ENCODE data around the gene FLG2. TPM values are rescaled to one million over a fixed set of nuclear protein-coding genes. Genes with fewer than 3 reads are reported as not detected.
A peak's percentile ranks its signal among the peaks of the same experiment; 100 is the strongest.

FLG2 gene
- total RNA-seq: not detected in 2 replicates
- 0.09 TPM for polyA plus RNA-seq (2012)

DNA sequence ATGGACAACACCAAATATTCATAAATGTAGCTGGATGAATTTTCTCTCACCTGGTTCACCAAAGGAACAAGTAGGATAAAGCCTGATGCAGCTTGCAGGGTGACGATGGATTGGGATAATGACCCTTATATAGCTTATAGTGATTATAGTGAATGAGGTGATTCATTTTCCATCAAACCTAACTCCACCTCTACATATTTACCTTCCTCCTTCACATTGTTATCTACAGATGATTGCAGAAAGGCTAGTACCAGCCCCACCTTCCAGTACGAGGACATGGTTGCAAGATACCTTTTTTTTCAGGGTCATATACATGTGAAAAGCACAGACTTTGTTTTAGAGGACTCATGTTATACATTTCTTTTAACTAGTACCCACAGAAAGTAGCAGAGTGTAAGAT lies at the start of gene FLG2:
Gene FLG2 (minus strand): TSS at position 101 of the 400 bp plus-strand sequence. CDS start 1,122 bp downstream, outside the sequence.
- DNase-seq (ENCODE audit: low read depth): no peak

GRCh38 chr1:152408664-152409063 lies 48.9 kb upstream of the FLG2 start:
- DNase-seq (ENCODE audit: low read depth): no peak

DNA sequence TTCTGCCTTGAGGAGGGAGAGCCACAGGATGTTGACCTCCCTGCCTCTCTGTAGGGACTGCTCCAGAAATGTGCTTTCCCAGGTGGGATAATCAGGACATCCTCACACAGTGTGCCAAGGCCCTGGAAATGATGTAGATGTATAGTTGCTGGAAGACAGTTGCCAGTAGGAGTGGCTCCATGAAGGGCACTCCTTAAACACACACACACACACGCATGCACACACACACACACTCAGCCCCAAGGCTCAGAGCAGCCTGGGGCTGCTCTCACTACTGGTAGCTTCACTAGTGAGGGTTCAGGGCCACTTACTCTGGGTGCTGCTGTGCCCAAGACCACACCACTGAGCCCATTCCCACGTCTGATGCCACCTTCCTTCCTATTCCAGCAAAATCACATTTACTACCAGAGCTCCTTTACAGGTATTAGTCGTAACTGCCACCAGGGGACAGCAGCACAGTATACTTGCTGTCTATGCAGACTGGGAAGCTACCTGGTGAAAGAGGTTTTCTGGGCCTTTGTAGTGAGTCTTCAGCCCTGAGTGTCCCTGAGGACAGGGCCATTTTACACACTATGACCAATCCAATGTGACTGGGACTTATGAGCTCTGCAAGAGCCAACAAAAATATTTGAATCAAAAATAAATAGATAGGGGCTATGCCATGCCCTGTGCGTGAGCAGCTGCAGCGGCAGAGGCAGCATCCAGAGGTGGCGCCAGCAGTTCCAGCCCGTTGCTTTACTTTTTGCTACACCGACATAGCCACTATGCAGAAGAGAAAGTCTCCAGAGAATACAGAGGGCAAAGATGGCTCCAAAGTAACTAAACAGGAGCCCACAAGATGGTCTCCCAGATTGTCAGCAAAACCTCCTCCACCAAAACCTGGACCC lies 39.2 kb upstream of the FLG2 start:
- peak; percentile 10 for DNase-seq (ENCODE audit: low read depth)

- no peak for DNase-seq (ENCODE audit: low read depth)
These were observed 37.7 kb upstream of the FLG2 start for GRCh38 chr1:152397474-152397873.

GRCh38 chr1:152394151-152394550 lies 34.3 kb upstream of the FLG2 start:
- DNase-seq (ENCODE audit: low read depth): no peak

DNA sequence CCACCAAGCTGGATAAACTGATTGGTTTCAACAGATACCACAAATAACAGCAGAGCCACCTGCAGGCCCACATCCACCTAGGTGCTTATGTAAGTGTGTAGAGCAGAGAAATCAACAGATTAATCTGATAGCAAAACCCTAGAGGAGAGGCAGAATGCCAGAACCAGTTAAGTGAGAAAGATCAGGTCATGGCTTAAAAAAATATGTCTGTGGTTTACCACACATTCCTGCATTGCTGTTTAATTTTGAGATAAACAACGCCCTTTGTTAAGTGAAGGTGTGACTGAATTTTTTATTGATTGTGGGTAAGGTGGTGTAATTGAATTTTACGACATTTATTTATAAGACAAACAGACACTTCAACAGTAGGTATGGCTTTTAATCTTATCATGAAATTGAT lies 33.1 kb upstream of the FLG2 start:
- peak; percentile 19 for DNase-seq (ENCODE audit: low read depth)

DNA sequence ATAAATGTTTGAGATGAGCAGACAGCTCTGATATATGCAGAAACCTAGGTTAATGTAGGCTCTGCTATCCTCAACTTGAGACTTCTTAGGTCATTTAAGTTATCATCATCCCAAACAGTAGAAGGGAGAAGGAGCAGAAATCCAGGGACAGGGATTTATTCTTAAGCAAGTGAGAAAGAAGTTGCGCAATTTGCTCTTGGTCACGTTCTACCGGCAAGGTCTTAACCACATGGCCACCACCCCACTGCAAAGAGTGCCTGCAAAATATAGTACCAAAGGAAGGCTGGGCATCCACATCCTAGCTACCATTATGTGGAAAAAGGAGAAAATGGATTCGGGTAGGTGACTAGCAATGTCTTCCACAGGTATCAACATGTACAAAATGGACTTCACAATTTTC lies 29.1 kb upstream of the FLG2 start:
- peak; percentile 15 for DNase-seq (ENCODE audit: low read depth)

DNA sequence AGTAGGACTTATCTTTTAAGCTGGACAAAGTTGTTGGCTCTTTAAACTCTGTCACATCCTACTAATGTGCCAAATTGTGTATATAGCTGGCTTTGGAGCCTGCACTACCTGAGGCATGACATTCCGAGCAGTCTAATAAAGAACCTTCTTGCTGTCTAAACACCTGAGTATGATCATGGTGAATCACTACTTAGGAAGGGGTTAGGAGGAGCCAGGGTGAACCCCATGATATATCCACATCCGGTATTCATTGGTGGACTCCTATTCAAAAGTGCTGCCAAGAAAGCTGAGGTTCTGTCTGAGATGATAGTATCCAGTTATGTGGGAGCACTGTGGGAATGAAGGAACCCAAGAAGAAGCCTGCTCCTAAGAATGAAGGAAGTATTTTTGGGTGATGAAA lies 27.1 kb upstream of the FLG2 start:
- DNase-seq (ENCODE audit: low read depth): no peak

- DNase-seq (ENCODE audit: low read depth): no peak
These were observed 21.1 kb upstream of the FLG2 start for GRCh38 chr1:152380932-152381331.

DNA sequence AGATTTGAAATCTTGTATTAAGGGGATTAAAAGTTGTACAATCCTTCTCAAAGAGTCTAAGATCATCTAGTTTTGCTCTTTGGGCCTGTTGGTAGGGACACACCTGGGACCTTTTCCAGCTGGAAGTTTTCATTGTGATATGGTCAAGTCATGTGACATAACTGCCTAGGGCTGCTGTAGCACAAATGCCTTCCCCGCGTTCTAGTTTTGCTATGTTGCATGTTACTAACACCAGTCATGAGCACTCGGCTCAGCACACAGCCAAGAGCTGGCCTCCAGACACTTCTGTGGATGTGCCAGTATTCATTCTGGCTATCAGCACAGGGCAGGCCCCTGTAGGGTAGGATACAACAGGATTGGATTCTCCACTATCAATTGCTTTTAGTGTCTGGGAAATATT lies 14.6 kb upstream of the FLG2 start:
- no peak for DNase-seq (ENCODE audit: low read depth)

DNA sequence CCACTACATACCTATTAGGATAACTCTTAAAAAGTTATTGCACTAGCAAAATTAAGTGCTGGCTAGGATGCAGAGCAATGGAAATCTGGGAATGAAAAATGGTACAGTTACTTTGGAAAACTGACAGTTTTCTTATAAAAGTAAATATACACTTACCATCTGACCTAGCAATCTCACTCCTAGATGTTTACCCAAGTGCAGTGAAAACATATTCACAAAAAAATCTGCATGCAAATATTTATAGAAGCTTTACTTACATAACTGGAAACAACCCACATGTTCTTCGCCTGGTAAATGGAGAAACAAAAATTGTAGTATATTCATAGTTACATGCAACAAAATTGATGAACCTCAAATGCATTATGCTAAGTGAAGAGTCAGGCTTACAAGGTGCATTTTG lies 12.9 kb upstream of the FLG2 start:
- DNase-seq (ENCODE audit: low read depth): no peak

DNA sequence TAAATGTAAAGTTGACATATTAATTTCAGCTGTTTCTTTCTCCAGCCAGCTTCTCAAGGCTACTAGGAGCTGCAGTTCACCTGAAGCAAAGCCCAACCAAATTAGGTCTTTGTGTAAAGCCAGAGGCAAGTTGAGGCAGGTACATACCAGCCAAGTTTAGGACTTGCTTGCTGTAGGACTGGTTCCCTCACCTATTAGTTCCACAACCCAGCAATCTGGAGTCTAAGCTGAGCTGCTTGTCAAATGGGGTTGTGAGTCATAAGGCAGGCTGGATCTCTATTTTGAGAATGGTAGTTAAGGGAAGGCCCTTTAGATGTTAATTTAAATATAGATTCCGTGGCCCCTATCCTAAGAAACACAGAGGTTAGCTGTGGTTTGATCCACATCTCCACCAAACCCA lies 7.6 kb upstream of the FLG2 start:
- peak; percentile 42 for DNase-seq (ENCODE audit: low read depth)

DNA sequence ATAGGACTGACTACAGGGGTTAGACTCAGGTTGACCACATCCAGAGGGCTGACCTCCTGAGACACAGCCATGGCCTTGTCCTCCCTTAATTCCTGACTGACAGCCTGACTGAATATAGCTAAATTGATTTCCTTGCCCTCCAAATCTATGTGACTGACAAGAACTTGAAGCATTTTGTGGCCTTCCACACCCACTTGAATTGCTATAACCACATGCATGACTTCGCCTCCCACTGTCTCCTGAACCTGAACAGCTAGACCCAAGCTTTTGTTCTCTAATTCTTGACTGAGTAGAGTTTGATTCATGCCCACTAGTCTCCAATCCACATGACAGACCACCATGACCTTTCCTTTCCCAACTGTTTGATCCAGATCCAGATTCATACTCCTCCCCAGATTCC lies 3.1 kb downstream of the FLG2 start:
- peak; percentile 52 for DNase-seq (ENCODE audit: low read depth)

DNA sequence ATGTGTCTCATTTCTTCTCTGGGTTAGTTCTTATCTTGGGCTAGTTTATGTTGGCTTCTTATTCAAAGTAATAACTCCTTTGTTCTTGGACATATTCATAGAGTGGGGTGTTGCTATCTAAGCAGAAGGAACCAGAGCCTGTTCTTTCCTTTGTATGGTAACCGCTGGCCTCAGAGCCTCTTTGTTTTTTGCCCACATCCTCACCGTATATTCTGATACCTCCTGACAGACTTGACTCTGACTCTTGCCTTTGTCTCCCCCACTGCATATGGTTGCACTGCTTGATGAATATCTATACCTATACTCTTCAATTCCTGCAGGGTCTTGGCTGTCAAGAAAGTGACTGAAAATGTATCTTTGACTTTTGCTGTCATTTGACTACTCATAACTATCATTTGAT lies 10.2 kb downstream of the FLG2 start:
- no peak for DNase-seq (ENCODE audit: low read depth)

GRCh38 chr1:152348447-152348846 lies 11.4 kb downstream of the FLG2 start:
- no peak for DNase-seq (ENCODE audit: low read depth)

GRCh38 chr1:152347116-152347728 lies 12.6 kb downstream of the FLG2 start:
- DNase-seq (ENCODE audit: low read depth): peak; percentile 81

DNA sequence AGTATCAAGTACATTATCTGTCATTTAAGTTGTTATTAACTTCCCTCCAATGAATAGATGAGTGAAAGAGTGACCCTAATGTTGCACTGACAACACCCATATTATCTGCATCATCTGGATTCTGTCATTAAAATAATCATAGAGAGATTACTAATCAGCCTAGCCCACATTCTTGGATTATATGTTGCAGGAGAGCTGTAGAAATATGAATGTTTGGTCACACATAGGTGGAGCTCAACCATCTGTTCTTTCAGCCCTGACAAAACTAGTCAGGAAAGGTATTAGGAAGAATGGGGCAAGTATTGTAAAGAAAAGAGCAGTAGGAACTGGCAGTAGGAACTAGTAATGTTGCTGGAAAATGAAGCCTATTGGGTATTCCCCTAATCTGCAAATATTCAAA lies 15.4 kb downstream of the FLG2 start:
- DNase-seq (ENCODE audit: low read depth): no peak

DNA sequence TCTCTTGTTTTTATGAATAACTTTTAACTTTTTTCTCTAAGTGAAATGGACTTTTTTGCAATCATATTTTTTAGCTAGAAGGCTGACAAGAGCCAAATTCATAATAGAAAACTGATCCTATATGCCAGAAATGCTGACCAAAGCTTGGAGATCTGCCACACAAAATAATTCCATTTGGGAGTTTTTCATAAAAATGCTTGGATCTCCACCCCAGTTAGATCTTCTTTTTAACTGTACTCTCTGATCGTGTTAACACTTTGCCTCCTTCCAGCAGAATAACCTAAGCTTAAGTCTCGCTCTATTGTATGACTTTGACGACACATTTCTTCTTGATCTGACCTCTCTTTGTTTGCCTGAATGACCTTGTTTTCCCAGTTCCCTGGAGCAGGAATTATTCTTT lies 16.8 kb downstream of the FLG2 start:
- no peak for DNase-seq (ENCODE audit: low read depth)

DNA sequence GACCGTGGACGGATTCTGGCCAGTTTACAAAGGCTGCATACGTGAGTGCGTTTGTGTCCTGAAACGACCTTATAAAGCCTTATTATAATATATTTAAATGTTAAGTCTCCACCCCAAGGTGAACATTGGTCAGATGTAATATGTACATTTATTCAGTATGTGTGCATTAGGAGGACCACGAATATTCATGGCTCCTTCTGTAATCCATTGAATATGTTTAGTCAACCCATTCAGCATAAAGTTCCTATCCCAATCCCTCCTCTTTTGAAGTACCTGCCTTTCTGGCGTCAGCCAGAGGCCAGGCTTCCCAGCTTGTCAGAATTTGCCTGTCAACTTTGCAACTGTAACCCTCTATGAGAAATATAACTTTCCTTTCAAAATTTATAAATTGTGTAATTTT lies 24.4 kb downstream of the FLG2 start:
- no peak for DNase-seq (ENCODE audit: low read depth)

DNA sequence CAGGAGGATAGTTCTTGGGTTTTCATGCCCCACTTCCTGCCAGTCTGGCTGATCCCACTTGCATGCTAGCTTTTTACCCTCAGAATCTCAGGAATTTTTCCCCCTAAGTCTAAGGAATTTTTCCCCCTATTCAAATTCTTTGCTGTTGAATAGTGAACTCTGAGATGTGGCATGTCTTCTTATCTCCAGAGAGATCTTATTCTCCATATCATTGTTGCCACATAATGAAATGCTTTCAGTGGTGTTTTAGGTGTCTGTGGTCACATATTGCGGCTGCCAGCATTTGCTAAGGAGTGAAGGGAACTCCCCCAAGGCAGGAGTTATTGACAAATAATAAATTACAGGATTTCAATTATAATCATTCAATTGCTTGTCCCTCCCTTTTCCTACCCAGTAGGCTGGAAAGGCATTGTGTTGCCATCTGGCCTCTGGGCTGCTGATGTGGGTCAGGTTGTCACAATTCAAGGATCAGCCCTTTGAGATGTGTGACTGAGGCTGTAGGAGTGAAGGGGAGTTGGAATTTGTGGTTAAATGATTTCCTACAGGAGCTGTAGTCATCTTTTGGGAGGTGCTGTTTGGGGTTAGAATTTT lies 30.9 kb downstream of the FLG2 start:
- peak; percentile 31 for DNase-seq (ENCODE audit: low read depth)

DNA sequence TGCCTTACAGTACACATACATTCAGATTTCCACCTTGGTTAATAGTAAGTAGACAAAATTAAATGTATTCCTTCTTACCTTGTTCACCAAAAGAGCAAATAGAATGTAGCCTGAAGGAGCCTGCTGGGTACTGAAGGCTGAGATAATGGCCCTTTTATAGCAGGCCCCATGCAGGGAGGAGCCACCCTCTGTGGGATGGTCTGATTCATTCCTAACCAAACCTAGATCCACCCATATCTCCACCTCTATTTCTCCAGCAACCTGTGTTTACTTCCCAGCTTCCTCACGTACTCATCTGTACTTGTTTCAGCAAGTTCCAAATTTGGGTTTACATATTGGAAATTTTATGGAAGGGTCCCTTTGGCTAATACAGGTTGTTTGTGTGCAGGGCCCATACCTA lies 34.7 kb downstream of the FLG2 start, which contains the start of gene FLG:
Gene FLG (minus strand): TSS at position 129 of the 400 bp plus-strand sequence. CDS start 9,783 bp downstream, outside the sequence.
- DNase-seq (ENCODE audit: low read depth): peak; percentile 34

- no peak for DNase-seq (ENCODE audit: low read depth)
These were observed 45.8 kb downstream of the FLG2 start for GRCh38 chr1:152313970-152314369.
